Caco-2 (cell line): ENCODE results near the gene CRTC1. TPM values are rescaled to one million over a fixed set of nuclear protein-coding genes. Genes with fewer than 3 reads are reported as not detected.

Experiments
- BruUV-seq: library from RNA; stranded (reverse); fragments of 400-500 nt; replicated peaks from 2 replicates; lab custom pipeline; 2021; lab: Mats Ljungman, UMichigan
- CTCF ChIA-PET: fragments of 300-600 bp; sonication (Branson Sonifier 250); formaldehyde crosslinking; loops from one replicate; lab custom pipeline; 2022; ENCODE audit warnings: antibody characterized with exemption; lab: Charles Lee
- POLR2A ChIA-PET: fragments of 300-600 bp; sonication (Branson Sonifier 250); formaldehyde crosslinking; loops from one replicate; lab custom pipeline; 2022; ENCODE audit warnings: antibody characterized with exemption; lab: Charles Lee
- DNase-seq, 2 experiments: peaks; one replicate each; pipeline versions ENCODE4 v3.0.0 to v3.0.0-alpha.2; 2020 to 2022
- H3K27me3 ChIP-seq: replicated peaks from 2 replicates; pipeline ENCODE4 v1.6.0; 2011; ENCODE audit warnings: low read length; ENCODE audit not compliant: control insufficient read depth, insufficient read depth
- H3K36me3 ChIP-seq: 2 replicates; pipeline ENCODE4 v1.5.1; 2011; ENCODE audit warnings: low read length; ENCODE audit not compliant: control insufficient read depth, insufficient read depth
- H3K4me1 ChIP-seq: fragments of 250-450 bp; sonication (Bioruptor Pico); 2 replicates; pipeline ENCODE4 v1.5.1; 2020; ENCODE audit warnings: mild to moderate bottlenecking
- H3K4me3 ChIP-seq: 2 replicates; pipeline ENCODE4 v1.5.1; 2011; ENCODE audit warnings: low read depth, mild to moderate bottlenecking, control low read depth, low read length
- H3K9me3 ChIP-seq: fragments of 250-450 bp; sonication (Bioruptor Pico); 2 replicates; pipeline ENCODE4 v1.5.1; 2020; ENCODE audit warnings: mild to moderate bottlenecking, moderate library complexity
- H3K27ac Mint-ChIP-seq: one replicate; pipeline ENCODE4 v1.8.0; 2022; ENCODE audit warnings: mixed read lengths; ENCODE audit not compliant: unreplicated experiment
- H3K27me3 Mint-ChIP-seq: one replicate; pipeline ENCODE4 v1.8.0; 2022; ENCODE audit warnings: mixed read lengths; ENCODE audit not compliant: insufficient read depth, unreplicated experiment
- H3K36me3 Mint-ChIP-seq: one replicate; pipeline ENCODE4 v1.8.0; 2022; ENCODE audit warnings: mild to moderate bottlenecking, mixed read lengths; ENCODE audit not compliant: insufficient read depth, unreplicated experiment
- H3K4me1 Mint-ChIP-seq: one replicate; pipeline ENCODE4 v1.8.0; 2022; ENCODE audit warnings: low read depth, mixed read lengths; ENCODE audit not compliant: unreplicated experiment
- H3K4me3 Mint-ChIP-seq: one replicate; pipeline ENCODE4 v1.8.0; 2022; ENCODE audit warnings: mild to moderate bottlenecking, moderate library complexity, mixed read lengths; ENCODE audit not compliant: unreplicated experiment
- H3K9me3 Mint-ChIP-seq: one replicate; pipeline ENCODE4 v1.8.0; 2022; ENCODE audit warnings: mixed read lengths; ENCODE audit not compliant: unreplicated experiment
- CTCF ChIP-seq, 2 experiments: fragments of 200-600 bp in 1 of 2; IDR thresholded peaks; 1 replicate in 1 of 2; 2 replicates in 1 of 2; pipeline versions ENCODE4 v1.5.1 to v1.8.0; 2011 to 2022; ENCODE audit warnings: antibody characterized with exemption in 1 of 2, control low read depth in 1 of 2, inconsistent platforms in 1 of 2, low read depth in 1 of 2, low read length in 1 of 2, mild to moderate bottlenecking in 1 of 2, moderate library complexity in 1 of 2; ENCODE audit not compliant: insufficient read depth in 1 of 2, severe bottlenecking in 1 of 2, unreplicated experiment in 1 of 2
- intact Hi-C: fragments of 100-400 bp; cut with micrococcal nuclease; formaldehyde crosslinking; loops from one replicate; pipeline ENCODE4 v1.10.0; 2022; ENCODE audit not compliant: unreplicated experiment
- total RNA-seq: library from RNA; stranded (reverse); gene quantifications from 2 replicates; pipeline ENCODE4 v1.2.3, GENCODE V29; 2022

Gene CRTC1
- total RNA-seq, 1 experiment from 2014 or later, result 13.8 TPM

GRCh38 chr19:18799389-18799970 lies 116.0 kb downstream of the CRTC1 start:
- intact Hi-C loops, result loop anchor here (5.0 kb wide), 1 partner anchor 33 kb away; the partner anchor contains the start of gene UPF1

GRCh38 chr19:18800079-18800478 lies 116.6 kb downstream of the CRTC1 start:
- H3K4me1 Mint-ChIP-seq, result no peaks in the 10 kb centered on the region

More at GRCh38 chr19:18799389-18799970, 116.0 kb downstream of the CRTC1 start:
- ChIA-PET POLR2A (no interaction called here), CTCF (no interaction called here)
- H3K9me3 ChIP-seq, result no peaks in the 10 kb centered on the region
- no peak overlapping the region for H3K4me3 Mint-ChIP-seq
- no peaks in the 10 kb centered on the region for H3K27me3 ChIP-seq
- no peak for DNase-seq
- peaks cover 6% of the 10 kb centered on the region for H3K4me1 ChIP-seq
- H3K27me3 Mint-ChIP-seq, result no peaks in the 10 kb centered on the region
- no peaks in the 10 kb centered on the region for H3K9me3 Mint-ChIP-seq
- no TSS peak for BruUV-seq
- H3K36me3 ChIP-seq, result no peaks in the 10 kb centered on the region
- no peak overlapping the region for H3K4me3 ChIP-seq
- no peak for TF ChIP-seq CTCF (IDR thresholded peaks at IDR 0.05; ENCODE audit: insufficient read depth in 1 of 2, low read depth in 1 of 2, low read length in 1 of 2, severe bottlenecking in 1 of 2, unreplicated experiment in 1 of 2)
- no peaks in the 10 kb centered on the region for H3K36me3 Mint-ChIP-seq
- no peak overlapping the region for H3K27ac Mint-ChIP-seq
- H3K4me1 Mint-ChIP-seq, result no peaks in the 10 kb centered on the region

GRCh38 chr19:18800636-18801035 lies 117.2 kb downstream of the CRTC1 start:
- no peak for DNase-seq
- intact Hi-C loops, result no loop called here
- BruUV-seq, result no TSS peak

More at GRCh38 chr19:18800079-18800478, 116.6 kb downstream of the CRTC1 start:
- POLR2A ChIA-PET, result no interaction called here
- Mint-ChIP-seq H3K4me3 (no peak overlapping the region), H3K27ac (no peak overlapping the region), H3K27me3 (no peaks in the 10 kb centered on the region), H3K9me3 (no peaks in the 10 kb centered on the region), H3K36me3 (no peaks in the 10 kb centered on the region)
- no TSS peak for BruUV-seq
- Histone ChIP-seq H3K36me3 (no peaks in the 10 kb centered on the region), H3K27me3 (no peaks in the 10 kb centered on the region), H3K4me3 (no peak overlapping the region), H3K9me3 (no peaks in the 10 kb centered on the region), H3K4me1 (peaks cover 6% of the 10 kb centered on the region)
- TF ChIP-seq CTCF (IDR thresholded peaks at IDR 0.05; ENCODE audit: insufficient read depth in 1 of 2, low read depth in 1 of 2, low read length in 1 of 2, severe bottlenecking in 1 of 2, unreplicated experiment in 1 of 2), result no peak
- CTCF ChIA-PET, result no interaction called here
- intact Hi-C loops, result no loop called here
- DNase-seq, result no peak

More at GRCh38 chr19:18800636-18801035, 117.2 kb downstream of the CRTC1 start:
- TF ChIP-seq CTCF (IDR thresholded peaks at IDR 0.05; ENCODE audit: insufficient read depth in 1 of 2, low read depth in 1 of 2, low read length in 1 of 2, severe bottlenecking in 1 of 2, unreplicated experiment in 1 of 2), result no peak
- no peaks in the 10 kb centered on the region for H3K9me3 ChIP-seq
- CTCF ChIA-PET, result no interaction called here
- H3K27me3 ChIP-seq, result no peaks in the 10 kb centered on the region
- Mint-ChIP-seq H3K27ac (no peak overlapping the region), H3K4me3 (no peak overlapping the region), H3K9me3 (no peaks in the 10 kb centered on the region), H3K27me3 (no peaks in the 10 kb centered on the region), H3K4me1 (no peaks in the 10 kb centered on the region), H3K36me3 (no peaks in the 10 kb centered on the region)
- POLR2A ChIA-PET, result no interaction called here
- peaks cover 6% of the 10 kb centered on the region for H3K4me1 ChIP-seq
- no peaks in the 10 kb centered on the region for H3K36me3 ChIP-seq
- H3K4me3 ChIP-seq, result no peak overlapping the region
